Liver (tissue), 9 donors: ENCODE data around the gene SFT2D2. TPM values are rescaled to one million over a fixed set of nuclear protein-coding genes. Genes with fewer than 3 reads are reported as not detected.

ENCODE experiments used
- DNase-seq: peaks from one replicate; pipeline ENCODE4 v3.0.0-alpha.2; 2017; ENCODE audit warnings: low spot score
- H3K27ac ChIP-seq, 2 donors: one replicate each; pipeline ENCODE4 v1.7.0; 2013; ENCODE audit warnings: inconsistent platforms in 2 of 2, low read length in 2 of 2, control low read depth in 1 of 2, low read depth in 1 of 2, mild to moderate bottlenecking in 1 of 2
- H3K27me3 ChIP-seq, 4 donors: one replicate each; pipeline versions ENCODE4 v1.6.1 to v1.7.0; 2013; ENCODE audit warnings: low read length in 3 of 4, inconsistent platforms in 1 of 4, mild to moderate bottlenecking in 1 of 4, moderate library complexity in 1 of 4; ENCODE audit not compliant: control insufficient read depth in 4 of 4, insufficient read depth in 4 of 4
- H3K36me3 ChIP-seq, 4 donors: one replicate each; pipeline versions ENCODE4 v1.6.1 to v1.7.0; 2013; ENCODE audit warnings: low read length in 3 of 4, mild to moderate bottlenecking in 3 of 4, low read depth in 1 of 4, moderate library complexity in 1 of 4; ENCODE audit not compliant: control insufficient read depth in 4 of 4, insufficient read depth in 3 of 4
- H3K4me1 ChIP-seq, 4 donors: one replicate each; pipeline versions ENCODE4 v1.6.1 to v1.7.0; 2013; ENCODE audit warnings: low read length in 3 of 4, mild to moderate bottlenecking in 3 of 4, moderate library complexity in 1 of 4; ENCODE audit not compliant: control insufficient read depth in 4 of 4, insufficient read depth in 4 of 4
- H3K4me3 ChIP-seq, 3 donors: one replicate each; pipeline versions ENCODE4 v1.6.1 to v1.7.0; 2013; ENCODE audit warnings: low read length in 3 of 3, control low read depth in 1 of 3, low read depth in 1 of 3, mild to moderate bottlenecking in 1 of 3
- H3K9ac ChIP-seq, 2 donors: one replicate each; pipeline ENCODE4 v1.7.0; 2013; ENCODE audit warnings: low read length in 2 of 2, mild to moderate bottlenecking in 2 of 2, moderate library complexity in 2 of 2, control low read depth in 1 of 2, low read depth in 1 of 2
- H3K9me3 ChIP-seq, 4 donors: one replicate each; pipeline versions ENCODE4 v1.6.1 to v1.7.0; 2013; ENCODE audit warnings: low read length in 3 of 4; ENCODE audit not compliant: control insufficient read depth in 4 of 4
- HNF4A ChIP-seq, 2 donors: conservative IDR thresholded peaks; 2 replicates each; pipeline ENCODE4 v1.6.1; 2016; ENCODE audit warnings: antibody characterized with exemption in 2 of 2, mild to moderate bottlenecking in 2 of 2
- HNF4G ChIP-seq: IDR thresholded peaks from 2 replicates; pipeline ENCODE4 v1.6.1; 2016; ENCODE audit warnings: antibody characterized with exemption
- NR2F2 ChIP-seq: IDR thresholded peaks from 2 replicates; pipeline ENCODE4 v1.6.1; 2016; ENCODE audit warnings: antibody characterized with exemption
- RXRA ChIP-seq, 2 donors: IDR thresholded peaks; 2 replicates each; pipeline ENCODE4 v1.6.1; 2017 to 2018; ENCODE audit warnings: antibody characterized with exemption in 2 of 2, mild to moderate bottlenecking in 1 of 2
- YY1 ChIP-seq: IDR thresholded peaks from 2 replicates; pipeline ENCODE4 v1.6.1; 2016; ENCODE audit warnings: antibody characterized with exemption, mild to moderate bottlenecking
- WGBS: extraction: QIAGEN DNeasy Blood & Tissue Kit; methylation state at CpG from one replicate; pipeline ENCODE4 v1.1.7; 2013; 5-methylcytosine and 5-hydroxymethylcytosine counted together
- polyA plus RNA-seq, 2 donors: library from polyadenylated mRNA; stranded (reverse) in 1 of 2; unstranded in 1 of 2; fragments of 200-250 nt in 1 of 2; fragments of >200 nt in 1 of 2; fragmentation: Nextera tagmentation in 1 of 2; extraction: Ambion mirVana in 1 of 2; gene quantifications; one replicate each; pipeline versions ENCODE4 v1.2.1 to v1.2.3, GENCODE V29; 2013 to 2015
- total RNA-seq, 2 donors: library from RNA; depleted of rRNA; stranded (reverse); fragments of >200 nt; gene quantifications; one replicate each; pipeline ENCODE4 v1.2.3, GENCODE V29; 2014
- TF ChIP-seq, protein P1 (sequence below): fragments of 150-350 bp; IDR thresholded peaks from 2 replicates; pipeline ENCODE4 v1.5.1; 2017; ENCODE audit warnings: improper control_type of control experiment, low read depth, low read length; ENCODE audit not compliant: missing input control
- TF ChIP-seq, protein P2 (sequence below): IDR thresholded peaks from 2 replicates; pipeline ENCODE4 v1.6.1; 2016; ENCODE audit warnings: antibody characterized with exemption
- TF ChIP-seq, protein P3 (sequence below): IDR thresholded peaks from 2 replicates; pipeline ENCODE4 v1.6.1; 2016; ENCODE audit warnings: antibody characterized with exemption
- TF ChIP-seq, protein P4 (sequence below): IDR thresholded peaks from 2 replicates; pipeline ENCODE4 v1.6.1; 2016; ENCODE audit warnings: antibody characterized with exemption, mild to moderate bottlenecking
- donor health status: healthy.
- donor health status: healthy.
- donor health status: healthy.
- donor health status: healthy.
- donor health status: healthy.

The SFT2D2 gene
- total and polyA plus RNA-seq, 4 donors = 3.8 to 34.6 (median 25.4) TPM

DNA sequence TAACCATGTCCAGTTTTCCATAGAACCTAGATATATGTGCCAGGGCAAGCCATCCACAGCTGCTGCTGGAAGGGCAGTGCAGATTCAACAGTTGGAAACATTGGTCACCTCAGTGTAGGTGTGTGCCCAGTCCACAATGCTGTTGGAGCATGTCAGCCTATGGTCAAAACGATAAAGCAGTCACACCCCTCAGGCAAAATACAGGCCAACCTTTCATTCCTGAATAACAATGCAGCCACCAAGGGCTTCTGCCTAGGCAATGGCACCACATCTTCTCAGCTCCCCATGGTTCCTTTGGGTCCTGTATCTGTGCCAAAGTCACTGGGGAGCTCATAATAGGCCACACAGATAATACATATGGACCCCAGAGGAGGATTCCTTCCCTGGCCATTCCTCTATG, 39.8 kb downstream of the SFT2D2 start:
- H3K36me3 ChIP-seq = no peaks in the 10 kb centered on the region
- peaks cover 0 to 9% (median 7%) of the 10 kb centered on the region in 4 donors for H3K4me1 ChIP-seq
- no peak for DNase-seq
- no peak overlapping the region for H3K9ac ChIP-seq
- no peak overlapping the region for H3K27ac ChIP-seq
- no peak overlapping the region for H3K4me3 ChIP-seq
- H3K9me3 ChIP-seq = no peaks in the 10 kb centered on the region
- TF ChIP-seq, protein P1, sequence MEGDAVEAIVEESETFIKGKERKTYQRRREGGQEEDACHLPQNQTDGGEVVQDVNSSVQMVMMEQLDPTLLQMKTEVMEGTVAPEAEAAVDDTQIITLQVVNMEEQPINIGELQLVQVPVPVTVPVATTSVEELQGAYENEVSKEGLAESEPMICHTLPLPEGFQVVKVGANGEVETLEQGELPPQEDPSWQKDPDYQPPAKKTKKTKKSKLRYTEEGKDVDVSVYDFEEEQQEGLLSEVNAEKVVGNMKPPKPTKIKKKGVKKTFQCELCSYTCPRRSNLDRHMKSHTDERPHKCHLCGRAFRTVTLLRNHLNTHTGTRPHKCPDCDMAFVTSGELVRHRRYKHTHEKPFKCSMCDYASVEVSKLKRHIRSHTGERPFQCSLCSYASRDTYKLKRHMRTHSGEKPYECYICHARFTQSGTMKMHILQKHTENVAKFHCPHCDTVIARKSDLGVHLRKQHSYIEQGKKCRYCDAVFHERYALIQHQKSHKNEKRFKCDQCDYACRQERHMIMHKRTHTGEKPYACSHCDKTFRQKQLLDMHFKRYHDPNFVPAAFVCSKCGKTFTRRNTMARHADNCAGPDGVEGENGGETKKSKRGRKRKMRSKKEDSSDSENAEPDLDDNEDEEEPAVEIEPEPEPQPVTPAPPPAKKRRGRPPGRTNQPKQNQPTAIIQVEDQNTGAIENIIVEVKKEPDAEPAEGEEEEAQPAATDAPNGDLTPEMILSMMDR = no peak
- H3K27me3 ChIP-seq = no peaks in the 10 kb centered on the region
- WGBS = 96% methylated on average over 1 of the region's 1 CpG

DNA sequence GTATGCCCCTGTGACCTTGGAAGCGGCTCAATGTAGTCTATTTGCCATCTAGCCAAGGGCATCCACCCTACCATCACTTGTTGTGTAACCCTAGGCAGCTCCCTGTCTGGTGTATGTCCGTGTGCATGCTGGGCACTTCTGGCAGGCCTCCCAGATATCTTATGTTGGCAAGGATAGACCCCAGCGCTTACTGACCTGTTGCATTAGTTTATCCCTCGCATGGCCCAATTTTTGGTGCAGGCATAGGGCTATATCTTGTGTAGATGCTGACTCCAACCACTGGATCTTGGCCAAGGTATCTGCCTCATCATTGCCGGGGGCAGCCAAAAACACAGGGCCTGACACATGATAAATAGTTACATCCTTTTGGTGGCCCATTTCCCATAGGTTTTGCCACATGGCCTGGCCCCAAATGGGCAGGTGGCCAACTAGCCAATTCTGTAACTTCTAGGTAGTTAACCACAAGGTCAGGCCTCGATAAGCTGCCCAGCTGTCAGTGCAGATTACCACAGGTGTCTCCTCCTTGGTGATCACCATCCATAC, 40.9 kb downstream of the SFT2D2 start:
- Histone ChIP-seq H3K9ac (no peak overlapping the region), H3K27ac (no peak overlapping the region), H3K4me1 (peaks cover 0 to 9% (median 7%) of the 10 kb centered on the region in 4 donors), H3K36me3 (no peaks in the 10 kb centered on the region), H3K9me3 (no peaks in the 10 kb centered on the region), H3K4me3 (no peak overlapping the region), H3K27me3 (no peaks in the 10 kb centered on the region)
- DNase-seq = no peak
- WGBS = 37% methylated on average over 6 of the region's 6 CpGs
- TF ChIP-seq NR2F2 = no peak
- TF ChIP-seq, protein P2, sequence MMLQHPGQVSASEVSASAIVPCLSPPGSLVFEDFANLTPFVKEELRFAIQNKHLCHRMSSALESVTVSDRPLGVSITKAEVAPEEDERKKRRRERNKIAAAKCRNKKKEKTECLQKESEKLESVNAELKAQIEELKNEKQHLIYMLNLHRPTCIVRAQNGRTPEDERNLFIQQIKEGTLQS = no peak
- TF ChIP-seq, protein P3, sequence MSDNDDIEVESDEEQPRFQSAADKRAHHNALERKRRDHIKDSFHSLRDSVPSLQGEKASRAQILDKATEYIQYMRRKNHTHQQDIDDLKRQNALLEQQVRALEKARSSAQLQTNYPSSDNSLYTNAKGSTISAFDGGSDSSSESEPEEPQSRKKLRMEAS = peak; percentile 75
- peak; percentile 45 to 90 for TF ChIP-seq RXRA (IDR thresholded peaks at IDR 0.05)
- no peak for TF ChIP-seq HNF4G
- peak; percentile 76 for TF ChIP-seq YY1
- peak; percentile 23 to 74 for TF ChIP-seq HNF4A (conservative IDR thresholded peaks at IDR 0.05)

DNA sequence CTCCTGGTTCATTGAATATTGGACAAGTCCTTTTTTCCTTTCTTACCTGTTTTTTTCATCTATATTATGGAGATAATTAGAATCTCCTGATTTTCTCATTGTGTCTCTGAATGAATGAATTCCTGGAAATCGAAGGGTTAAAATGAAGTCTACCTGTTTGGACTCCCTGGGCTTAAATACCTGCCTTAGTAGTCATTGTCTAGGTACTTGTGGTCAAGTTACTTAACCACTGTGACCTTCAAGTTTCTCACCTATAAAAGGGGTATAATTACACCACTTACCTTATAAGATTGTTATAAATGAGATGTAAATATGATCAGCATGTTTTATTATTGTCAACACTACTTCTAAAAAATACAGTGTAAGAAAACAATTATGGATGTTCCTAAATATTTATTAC, 45.8 kb downstream of the SFT2D2 start:
- H3K4me3 ChIP-seq = no peak overlapping the region
- 79% methylated on average over 1 of the region's 1 CpG for WGBS

More for the DNA sequence above, 45.8 kb downstream of the SFT2D2 start:
- no peak for DNase-seq
- TF ChIP-seq, protein P4, sequence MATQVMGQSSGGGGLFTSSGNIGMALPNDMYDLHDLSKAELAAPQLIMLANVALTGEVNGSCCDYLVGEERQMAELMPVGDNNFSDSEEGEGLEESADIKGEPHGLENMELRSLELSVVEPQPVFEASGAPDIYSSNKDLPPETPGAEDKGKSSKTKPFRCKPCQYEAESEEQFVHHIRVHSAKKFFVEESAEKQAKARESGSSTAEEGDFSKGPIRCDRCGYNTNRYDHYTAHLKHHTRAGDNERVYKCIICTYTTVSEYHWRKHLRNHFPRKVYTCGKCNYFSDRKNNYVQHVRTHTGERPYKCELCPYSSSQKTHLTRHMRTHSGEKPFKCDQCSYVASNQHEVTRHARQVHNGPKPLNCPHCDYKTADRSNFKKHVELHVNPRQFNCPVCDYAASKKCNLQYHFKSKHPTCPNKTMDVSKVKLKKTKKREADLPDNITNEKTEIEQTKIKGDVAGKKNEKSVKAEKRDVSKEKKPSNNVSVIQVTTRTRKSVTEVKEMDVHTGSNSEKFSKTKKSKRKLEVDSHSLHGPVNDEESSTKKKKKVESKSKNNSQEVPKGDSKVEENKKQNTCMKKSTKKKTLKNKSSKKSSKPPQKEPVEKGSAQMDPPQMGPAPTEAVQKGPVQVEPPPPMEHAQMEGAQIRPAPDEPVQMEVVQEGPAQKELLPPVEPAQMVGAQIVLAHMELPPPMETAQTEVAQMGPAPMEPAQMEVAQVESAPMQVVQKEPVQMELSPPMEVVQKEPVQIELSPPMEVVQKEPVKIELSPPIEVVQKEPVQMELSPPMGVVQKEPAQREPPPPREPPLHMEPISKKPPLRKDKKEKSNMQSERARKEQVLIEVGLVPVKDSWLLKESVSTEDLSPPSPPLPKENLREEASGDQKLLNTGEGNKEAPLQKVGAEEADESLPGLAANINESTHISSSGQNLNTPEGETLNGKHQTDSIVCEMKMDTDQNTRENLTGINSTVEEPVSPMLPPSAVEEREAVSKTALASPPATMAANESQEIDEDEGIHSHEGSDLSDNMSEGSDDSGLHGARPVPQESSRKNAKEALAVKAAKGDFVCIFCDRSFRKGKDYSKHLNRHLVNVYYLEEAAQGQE = no peak
- H3K36me3 ChIP-seq = no peaks in the 10 kb centered on the region
- no peak overlapping the region for H3K27ac ChIP-seq
- peaks cover 0 to 8% (median 4%) of the 10 kb centered on the region in 4 donors for H3K4me1 ChIP-seq
- H3K27me3 ChIP-seq = no peaks in the 10 kb centered on the region
- no peak overlapping the region for H3K9ac ChIP-seq
- no peaks in the 10 kb centered on the region for H3K9me3 ChIP-seq
